ENCODE data around the gene ZFP64.
A peak's percentile ranks its signal among the peaks of the same experiment; 100 is the strongest.
"Not testable (repeated sequence)": the region's sequence is repeated elsewhere in the genome, so short reads cannot be mapped to it uniquely, and the experiment has no call there.

The ZFP64 gene

DNA sequence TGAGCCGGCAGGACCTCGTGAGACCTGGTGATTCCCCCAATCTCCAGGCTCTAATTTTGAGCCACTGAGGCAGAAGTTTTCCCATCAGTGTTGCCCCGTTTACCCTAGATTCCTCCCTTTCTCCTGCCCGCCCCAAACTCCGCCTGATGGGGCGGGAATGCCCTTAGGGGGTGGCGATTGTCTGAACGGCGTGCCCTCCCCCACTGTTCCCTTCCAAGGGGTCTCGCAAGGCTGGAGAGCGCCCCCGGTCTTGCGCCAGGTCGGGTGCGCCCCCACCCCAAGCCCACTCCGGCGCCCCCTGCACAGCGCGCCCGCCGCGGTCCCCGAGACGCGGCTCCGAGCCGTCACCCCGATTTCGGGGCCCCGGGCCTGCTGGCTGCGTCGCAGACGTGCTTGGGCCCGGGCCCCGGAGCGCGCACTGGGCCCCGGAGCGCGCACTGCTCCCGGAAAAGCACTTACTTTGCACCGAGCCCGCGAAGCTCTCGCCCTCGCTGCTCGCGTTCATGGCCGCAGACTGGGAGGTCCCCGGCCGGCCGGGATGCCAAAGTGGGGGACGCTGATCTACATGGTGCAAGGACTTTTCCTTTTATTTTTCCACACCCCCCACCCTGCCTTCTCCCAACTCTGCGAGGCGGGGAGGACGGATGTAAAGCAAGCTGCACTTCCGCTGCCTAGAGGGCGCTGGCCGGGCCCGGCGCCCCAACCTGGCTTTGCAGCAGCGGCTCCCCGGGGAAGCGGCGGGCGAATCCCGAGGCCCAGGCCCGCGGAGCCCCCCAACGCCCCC is at the start of gene ZFP64:
Gene ZFP64, minus strand, starts transcription at position 648 of the 784 bp plus-strand sequence. Its CDS starts 143 bp downstream, at position 505.
- DNase-seq, result peak; percentile 87

DNA sequence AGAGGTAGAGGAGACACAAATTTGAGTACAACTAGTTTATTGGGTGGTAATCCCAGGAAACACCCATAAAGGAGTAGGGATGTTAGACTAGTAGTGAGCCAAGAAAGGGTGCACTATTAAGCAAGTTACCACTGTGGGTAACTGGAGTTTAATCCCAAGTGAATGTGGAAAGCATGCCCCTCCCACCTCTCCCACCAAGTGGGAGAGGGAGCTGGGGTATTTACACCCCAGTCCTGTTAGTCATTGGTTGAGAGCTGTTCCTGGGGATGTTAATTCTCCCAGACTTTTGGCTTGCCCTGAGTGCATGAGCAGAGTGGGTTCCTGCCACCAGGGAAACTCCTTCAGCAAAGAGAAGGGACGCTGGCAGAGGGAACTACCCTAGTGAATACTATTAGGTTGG is 49.2 kb upstream of the ZFP64 start:
- no peak for DNase-seq

DNA sequence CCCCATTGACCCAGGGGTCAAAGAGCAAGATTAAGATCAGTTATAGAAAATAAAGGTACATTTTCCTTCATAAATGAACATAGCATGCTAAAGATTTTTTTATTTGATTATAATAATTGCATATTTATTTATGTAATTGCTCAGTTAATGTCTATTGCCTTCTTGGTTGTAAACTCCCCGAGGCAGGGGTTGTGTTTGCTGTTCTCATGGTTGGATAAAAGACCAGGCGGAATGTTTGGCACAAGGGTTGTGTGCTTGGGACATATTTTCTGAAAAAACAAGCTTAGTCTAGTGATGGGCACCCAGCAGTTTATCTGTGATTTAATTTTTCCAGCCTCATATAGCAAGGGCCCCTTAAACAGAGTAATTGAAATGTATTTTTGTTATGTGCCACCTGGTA is 47.5 kb upstream of the ZFP64 start:
- DNase-seq, result no peak

DNA sequence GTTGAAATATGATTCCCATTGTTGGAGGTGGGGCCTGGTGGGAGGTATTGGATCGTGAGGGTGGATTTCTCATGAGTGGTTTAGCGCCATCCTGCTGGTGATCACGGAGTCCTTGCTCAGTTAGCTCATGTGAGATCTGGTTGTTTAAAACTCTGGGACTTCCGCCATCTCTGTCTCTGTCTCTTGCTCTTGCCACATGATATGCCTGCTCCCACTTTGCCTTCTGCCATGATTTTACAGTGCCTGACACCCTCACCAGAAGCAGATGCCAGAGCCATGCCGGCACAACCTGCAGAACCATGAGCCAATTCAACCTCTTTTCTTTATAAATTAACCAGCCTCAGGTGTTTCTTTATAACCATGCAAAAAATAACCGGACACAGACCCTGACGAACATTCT is 44.7 kb upstream of the ZFP64 start:
- DNase-seq, result no peak

DNA sequence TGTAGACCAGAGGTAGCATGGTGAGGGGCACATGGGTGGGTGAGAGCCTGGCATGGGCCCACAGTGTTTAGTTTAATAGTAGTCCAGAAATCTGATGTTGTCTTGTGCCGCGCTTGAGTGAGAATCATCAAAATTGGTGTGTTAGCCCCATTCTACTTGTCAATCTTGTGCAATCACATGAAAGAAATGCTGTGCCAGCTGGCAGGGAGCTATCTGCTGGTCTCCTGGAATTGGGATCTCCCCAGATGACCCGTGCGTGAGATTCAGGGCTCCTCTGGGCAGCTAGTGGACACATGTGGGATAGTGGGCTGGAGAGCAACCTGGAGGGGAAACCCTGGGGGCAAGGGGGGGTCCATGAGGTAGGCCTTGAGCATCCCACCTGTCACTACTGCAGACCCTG is 43.5 kb upstream of the ZFP64 start:
- no peak for DNase-seq

DNA sequence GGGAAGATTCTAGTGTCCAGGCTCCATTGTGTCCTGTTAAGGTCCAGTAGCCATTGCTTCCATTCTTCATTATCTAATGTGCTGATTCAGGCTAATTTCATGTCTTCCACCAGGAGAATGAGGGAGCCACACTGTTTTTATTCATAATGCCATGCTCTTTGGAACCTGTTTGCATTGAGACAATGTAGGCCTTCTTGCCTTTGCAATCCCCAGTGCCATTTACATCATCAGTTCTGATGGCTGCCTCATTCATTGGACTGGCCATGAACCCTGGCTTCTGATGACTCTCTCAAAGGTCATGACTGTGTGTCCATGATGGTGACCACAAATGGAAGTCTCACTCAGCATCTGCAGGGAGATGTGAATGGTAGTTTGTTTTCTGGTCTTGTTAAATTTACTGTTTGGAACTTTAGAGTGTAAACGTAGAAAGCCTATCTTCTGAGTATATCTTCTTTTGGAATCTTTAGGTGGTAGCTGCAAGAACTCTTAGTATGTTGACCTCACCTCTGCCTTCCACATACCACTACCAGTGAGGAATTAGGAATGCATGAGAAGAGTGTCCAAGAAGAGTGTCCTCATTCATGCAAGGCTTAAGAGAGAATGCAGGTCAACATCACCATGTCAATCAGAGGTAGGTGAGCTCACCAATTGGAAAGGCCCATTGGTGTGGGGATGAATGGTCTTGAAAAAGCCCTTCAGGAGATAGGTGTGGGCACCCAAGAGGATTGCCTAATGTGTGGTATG is 42.9 kb upstream of the ZFP64 start:
- no peak for DNase-seq

DNA sequence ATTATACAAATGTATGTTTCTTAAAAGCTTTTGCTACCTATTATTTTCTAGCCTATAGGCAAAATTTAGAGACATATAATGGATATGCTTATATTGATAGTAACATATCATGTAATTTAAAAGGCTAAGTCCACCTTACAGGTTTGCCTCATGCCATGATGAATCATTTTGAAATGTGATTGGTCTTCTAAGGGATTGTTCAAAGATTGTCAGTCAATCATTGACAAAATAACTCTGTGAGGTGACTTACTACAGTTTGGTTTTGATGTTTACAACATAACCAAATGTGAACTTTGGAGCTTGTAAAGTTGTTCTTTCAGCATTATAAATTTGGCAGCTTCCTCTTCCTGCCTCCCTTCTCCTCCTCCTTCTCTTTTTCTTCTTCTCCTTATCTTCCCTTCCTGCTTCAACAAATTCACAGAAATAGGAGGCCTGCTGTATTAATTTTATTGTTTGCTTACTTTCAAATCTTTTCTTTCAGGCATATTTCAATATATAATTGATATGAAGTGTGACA is 39.7 kb upstream of the ZFP64 start:
- DNase-seq, result no peak

DNA sequence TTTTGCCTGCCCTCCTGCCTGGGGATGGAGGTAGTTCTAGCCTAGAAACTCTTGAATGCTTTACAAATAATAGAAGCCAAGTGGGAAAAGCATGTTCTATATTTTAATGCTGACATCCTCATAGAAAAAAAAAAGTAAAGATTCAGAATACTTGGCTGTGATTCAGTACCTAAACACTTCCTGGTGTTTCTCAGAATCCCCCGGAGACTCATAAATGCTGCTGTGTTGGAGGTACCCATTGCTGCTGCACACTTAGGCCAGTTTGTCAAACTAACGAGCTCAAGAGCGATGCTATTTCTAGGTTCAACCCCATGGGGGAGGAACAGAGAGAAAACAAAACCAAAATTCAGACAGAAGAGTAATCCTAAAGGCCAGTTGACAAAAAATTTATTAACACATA is 38.8 kb upstream of the ZFP64 start:
- peak; percentile 80 for DNase-seq

DNA sequence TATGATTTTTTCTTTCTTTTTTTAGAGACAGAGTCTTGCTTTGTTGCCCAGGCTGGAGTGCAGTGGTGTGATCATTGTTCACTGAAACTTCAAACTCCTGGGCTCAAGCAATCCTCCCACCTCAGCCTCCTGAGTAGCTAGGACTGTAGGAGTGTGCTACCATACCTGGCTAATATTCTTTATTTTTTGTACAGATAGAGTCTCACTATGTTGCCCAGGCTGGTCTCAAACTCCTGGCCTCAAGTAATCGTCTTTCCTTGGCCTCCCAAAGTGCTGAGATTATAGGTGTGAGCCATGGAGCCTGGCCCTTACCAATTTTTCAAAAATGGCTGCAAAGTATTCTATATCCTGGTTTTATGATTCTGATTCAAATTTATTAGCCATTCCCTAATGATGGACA is 37.8 kb upstream of the ZFP64 start:
- DNase-seq, result not testable (repeated sequence)

DNA sequence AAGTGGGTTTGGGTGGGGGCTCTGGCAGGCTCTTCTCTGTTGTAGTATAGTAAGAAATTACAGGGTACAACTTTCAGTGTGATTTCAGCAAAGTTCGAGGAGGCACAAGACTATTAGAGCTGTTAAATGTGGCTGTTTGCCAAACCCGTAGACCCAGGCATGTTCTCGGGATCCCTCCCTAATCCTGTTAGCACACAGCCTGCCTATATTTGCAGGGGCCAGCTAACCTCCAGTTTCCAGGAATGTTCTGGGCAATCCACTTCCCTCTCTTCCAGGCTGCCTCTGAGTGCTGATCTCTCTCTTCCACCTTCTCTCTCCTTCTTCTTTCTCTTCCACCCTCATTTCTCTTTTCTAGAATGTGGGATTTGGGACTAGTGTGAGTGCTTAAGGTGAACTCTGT is 34.8 kb upstream of the ZFP64 start:
- DNase-seq, result no peak

DNA sequence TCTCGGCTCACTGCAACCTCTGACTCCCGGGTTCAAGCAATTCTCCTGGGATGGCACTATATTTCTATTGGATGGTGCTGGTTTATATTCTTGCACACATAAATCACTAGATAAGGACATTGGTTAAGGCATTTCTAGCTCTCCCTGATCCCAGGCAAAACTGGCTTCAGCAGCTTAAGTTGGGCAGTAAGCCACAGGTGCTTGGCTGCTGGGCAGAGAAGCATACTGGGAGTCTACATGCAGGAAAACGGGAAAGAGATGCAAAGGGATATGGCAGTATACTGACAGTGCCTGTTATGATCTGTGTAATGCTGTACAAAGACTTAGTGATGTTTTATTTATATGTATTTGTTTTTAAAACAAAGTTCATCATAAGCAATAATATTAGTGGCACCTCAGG is 33.3 kb upstream of the ZFP64 start:
- DNase-seq, result no peak

DNA sequence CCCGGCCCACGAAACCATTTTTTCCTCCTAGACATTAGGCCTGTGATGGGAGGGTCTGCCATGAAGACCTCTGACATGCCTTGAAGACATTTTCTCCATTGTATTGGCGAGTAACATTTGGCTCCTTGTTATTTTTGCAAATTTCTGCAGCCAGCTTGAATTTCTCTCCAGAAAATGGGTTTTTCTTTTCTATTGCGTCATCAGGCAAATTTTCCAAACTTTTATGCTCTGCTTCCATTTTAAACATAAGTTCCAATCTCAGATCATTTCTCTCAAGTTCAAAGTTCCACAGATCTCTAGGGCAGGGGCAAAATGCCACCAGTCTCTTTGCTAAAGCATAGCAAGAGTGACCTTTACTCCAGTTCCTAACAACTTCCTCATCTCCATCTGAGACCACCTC is 29.8 kb upstream of the ZFP64 start:
- not testable (repeated sequence) for DNase-seq

DNA sequence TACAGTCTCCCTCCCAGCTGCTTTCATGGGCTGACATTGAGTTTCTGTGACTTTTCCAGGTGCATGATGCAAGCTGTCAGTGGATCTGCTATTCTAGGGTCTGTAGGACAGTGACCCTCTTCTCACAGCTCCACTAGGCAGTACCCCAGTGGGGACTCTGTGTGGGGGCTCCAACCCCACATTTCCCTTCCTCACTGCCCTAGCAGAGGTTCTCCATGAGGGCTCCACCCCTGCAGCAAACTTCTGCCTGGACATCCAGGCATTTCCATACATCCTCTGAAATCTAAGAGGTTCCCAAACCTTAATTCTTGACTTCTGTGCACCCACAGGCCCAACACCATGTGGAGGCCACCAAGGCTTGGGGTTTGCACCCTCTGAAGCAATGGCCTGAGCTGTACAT is 29.3 kb upstream of the ZFP64 start:
- DNase-seq, result not testable (repeated sequence)

DNA sequence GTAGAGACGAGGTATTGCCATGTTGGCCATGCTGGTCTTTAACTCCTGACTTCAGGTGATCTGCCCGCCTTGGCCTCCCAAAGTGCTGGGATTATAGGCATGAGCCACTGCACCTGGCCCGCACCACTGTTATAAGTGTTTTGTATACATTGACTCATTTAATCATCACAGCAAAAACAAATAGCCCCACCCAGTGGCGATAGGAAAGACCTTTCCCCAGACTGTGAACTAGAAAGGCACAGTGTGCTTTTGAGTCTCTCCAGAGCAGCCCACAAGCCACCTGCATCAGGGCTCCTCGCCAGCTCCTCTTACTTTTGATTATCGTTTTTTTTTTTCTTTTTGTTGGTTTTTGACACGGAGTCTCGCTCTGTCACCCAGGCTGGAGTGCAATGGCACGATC is 27.9 kb upstream of the ZFP64 start:
- no peak for DNase-seq

DNA sequence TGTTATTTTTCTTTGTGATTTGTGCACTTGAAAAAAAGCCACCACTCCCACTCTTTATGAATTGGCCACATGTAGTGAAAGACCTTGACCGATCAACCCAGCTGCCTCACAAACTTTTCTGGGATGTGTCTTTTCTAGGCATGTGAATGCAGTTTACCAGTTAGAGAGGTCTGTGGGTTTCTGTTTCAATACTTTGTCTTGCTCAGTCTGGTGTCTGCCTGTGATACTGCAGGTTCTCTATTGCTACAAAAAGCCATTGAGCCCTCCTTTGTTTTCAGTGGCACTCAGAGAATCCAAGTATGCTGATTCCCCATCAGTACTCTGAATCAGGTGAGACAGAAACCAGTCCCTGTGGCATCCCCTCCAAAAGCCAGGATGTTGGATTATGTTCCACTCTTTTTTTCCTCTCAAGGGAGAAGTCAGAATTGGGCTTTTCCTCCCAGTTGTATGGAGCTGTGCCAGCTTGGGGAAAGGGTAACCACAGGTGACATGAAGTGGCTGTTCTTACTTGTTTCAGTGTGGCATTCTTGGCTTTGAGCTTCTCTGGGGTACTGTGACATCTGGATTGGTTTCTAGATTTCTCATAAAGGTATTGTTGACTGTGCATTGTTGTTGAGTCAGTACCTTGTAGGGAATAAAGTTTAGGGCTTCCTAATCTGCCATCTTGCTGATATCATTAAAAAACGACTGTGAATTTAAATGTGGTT is 26.3 kb upstream of the ZFP64 start:
- peak; percentile 11 for DNase-seq

DNA sequence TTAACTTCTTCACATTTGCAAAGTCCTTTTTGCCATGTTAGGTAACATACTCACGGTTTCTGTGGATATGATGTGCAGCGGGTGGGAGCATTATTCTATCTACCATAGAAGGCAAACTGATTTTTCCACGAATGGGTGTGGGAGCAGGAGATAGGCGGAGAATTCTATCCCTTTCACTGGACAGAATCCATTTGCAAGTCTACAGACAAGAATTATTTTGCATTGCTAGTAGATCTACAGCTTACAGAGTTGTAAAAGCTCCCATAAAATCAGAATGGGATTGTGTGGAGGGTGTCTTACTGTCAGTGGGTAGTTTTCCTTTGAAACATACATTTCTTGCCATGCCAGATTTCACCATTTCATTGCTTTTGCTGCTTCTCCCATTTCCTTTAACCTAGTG is 22.4 kb upstream of the ZFP64 start:
- no peak for DNase-seq

DNA sequence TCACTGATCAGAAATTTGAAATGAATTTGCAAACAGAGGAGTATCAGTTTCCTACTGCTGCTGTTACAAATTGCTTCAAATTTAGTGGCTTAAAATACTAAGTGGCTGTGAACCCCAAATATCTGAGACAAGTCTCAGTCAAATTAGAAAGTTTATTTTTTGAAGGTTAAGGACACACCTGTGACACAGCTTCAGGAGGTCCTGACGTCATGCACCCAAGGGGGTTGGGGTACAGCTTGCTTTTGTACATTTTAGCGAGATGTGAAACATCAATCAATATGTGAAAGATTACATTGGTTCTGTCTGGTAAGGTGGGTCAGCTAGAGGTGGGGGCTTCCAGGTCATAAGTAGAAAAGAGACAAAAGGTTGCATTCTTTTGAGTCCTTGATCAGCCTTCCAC is 21.4 kb upstream of the ZFP64 start:
- no peak for DNase-seq

DNA sequence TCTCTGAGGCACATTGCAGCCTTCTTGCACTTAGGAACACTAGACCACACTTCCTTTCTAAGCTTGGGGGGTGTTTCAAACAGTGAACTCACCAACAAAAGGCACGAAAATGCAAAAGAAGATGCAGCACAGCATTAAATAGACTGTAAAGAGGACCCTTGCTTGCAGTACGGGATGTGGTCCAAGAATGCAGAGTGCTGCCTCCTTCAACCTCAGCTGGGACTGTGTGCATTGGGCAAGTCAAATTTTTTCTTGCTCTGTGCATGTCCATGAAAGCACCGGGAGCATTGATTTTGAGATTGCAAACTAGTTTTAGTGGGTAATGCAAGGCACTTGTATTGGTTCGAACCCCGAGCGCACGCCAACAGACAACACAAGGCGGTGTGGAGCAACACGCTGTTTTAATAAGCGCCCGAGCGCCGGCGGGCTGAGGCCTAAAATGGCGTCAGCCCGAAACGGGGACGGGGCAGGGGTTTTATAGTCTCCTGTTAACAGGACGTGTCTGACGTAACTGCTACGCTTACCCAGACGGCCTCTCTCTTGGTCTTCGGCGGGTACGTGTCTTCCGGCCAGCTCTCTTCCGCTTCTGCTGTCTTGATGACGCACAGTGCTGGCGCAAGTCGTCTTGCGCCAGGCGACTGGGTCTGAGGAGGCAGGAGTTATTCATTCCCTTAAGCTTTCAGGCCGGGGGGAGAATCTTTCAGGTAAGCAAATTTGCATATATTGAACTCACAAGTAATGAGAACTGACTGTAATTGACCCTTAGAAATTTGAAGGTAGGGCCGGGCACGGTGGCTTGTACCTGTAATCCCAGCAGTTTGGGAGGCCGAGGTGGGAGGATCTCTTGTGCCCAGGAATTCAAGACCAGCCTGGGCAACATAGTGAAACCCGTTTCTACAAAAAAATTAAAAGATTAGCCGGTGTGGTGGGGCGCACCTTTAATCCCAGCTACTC is 18.7 kb upstream of the ZFP64 start:
- no peak for DNase-seq

DNA sequence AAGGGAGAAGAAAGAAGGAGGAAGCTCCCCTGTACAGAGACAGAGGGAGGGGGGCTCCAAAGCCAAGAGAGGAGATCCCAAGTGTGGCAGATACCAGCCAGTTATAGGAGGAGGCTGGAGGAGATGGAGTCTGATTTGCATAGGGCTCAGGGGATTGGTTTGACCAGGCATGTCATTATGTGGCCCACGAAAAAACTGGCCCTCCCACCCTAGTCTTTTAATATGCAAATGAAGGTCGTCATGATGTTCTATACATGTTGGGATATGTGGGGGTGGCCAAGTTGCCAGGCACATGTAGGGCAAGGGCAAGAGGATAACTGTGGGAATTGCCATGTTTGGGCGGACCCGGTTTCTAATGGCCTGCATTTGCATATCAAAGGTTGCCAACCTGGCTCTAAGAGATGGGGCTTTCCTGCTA is 17.6 kb upstream of the ZFP64 start:
- no peak for DNase-seq

DNA sequence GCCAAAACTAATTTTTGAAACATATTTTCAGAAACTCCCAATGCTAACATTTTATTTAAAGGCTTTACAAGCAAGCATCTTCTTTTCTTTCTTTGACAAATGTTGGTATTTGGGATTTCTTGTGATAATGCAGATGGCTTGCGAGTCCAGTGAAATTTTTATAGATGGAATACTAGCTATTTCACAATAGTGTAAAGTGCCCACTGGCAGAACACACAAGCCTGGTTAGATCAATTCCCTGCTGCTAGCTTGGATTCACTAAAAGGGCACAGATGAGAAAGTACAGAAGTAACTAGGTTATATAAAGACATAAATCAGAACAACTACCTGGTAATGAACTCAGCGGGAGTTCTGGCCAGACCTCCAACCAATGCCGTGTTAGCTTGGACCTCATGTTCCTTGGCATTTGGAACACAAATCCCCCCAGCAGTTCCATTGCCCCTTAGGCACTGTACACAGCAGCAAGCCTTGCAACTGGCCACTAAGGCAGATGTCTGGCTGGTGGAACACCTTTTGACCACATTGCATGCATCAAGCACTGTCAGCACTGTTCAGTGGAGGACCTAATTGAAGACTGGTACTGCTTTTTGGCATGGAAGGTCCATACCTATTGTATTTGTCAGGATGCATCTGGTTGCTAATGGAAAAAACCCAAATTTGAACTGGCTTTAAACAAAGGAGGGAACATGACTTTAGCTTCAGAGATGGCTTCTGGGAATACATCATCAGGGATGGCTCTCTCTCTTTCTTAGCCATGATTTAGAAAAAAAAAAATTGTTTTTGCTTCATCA is 15.6 kb upstream of the ZFP64 start:
- DNase-seq, result no peak

DNA sequence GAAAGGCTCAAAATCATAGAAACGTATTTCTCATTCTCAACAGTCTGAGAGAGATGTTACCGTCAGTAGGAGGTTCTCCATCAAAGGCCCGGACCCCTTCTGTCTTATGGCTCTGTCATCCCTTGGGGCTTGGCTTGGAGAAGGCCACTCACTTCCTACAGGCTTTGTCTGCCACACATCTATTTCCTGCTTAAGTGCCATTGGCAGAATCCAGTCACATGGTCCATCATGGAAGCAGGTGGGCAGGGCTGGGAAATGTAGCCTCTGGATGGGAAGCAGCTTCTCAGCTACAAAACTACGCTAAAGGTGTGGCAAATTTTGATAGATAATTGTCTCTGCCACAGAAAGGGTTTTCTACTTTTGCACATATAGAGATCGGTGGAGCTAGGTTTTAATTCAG is 12.6 kb upstream of the ZFP64 start:
- no peak for DNase-seq

DNA sequence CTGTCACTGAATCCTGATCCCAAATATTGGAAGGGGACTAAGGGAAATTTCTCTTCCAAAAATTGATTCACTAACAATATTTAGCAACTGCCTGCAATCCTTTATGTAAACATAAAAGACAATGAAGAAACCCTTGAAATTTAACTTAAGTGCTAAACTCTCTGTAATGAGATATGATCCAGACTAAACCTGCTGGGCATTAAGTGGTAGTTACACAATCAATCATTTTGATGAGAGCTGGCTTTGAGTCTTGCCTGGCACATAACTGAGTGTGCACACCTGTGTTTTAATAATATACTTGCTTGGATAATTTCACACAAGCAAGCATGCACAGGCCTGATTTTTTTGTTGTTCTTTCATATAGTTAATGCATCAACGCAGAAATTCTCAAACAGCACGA is 9.8 kb upstream of the ZFP64 start:
- peak; percentile 52 for DNase-seq

All from NCI-H2171 (cell line).